HepG2 (cell line): ENCODE data around the gene DNAJB11. TPM values are rescaled to one million over a fixed set of nuclear protein-coding genes. Genes with fewer than 3 reads are reported as not detected.

ENCODE experiments used
- CBX2 ChIP-seq, 2 experiments: fragments of 200-600 bp in 1 of 2; sonication (generic); formaldehyde crosslinking in 1 of 2; IDR thresholded peaks; 2 replicates each; pipeline versions ENCODE4 v1.7.0 to v1.8.1; 2018 to 2022; ENCODE audit warnings: low read depth in 2 of 2, low read length in 1 of 2, mild to moderate bottlenecking in 1 of 2, missing genetic modification reagents in 1 of 2
- E2F1 ChIP-seq: sonication (generic); formaldehyde crosslinking; IDR thresholded peaks from 2 replicates; pipeline ENCODE4 v1.5.0; 2020; ENCODE audit warnings: missing genetic modification reagents
- GZF1 ChIP-seq: sonication (generic); formaldehyde crosslinking; IDR thresholded peaks from 2 replicates; pipeline ENCODE4 v1.5.1; 2020; ENCODE audit warnings: mild to moderate bottlenecking, missing genetic modification reagents
- PAXIP1 ChIP-seq: sonication (generic); formaldehyde crosslinking; conservative IDR thresholded peaks from 2 replicates; pipeline ENCODE4 v1.4.0; 2020; ENCODE audit warnings: mild to moderate bottlenecking, missing genetic modification reagents, moderate library complexity
- POLR2G ChIP-seq: fragments of 200-400 bp; formaldehyde crosslinking; IDR thresholded peaks from 2 replicates; pipeline ENCODE4 v1.6.1; 2018; ENCODE audit warnings: mild to moderate bottlenecking, low read depth, low read length, moderate library complexity
- RARA ChIP-seq: IDR thresholded peaks from 2 replicates; pipeline ENCODE4 v1.6.1; 2016; ENCODE audit warnings: missing genetic modification reagents, missing compliant biosample characterization
- SOX13 ChIP-seq, 3 experiments: fragments of 450-650 bp in 1 of 3; sonication (generic) in 1 of 3; formaldehyde crosslinking in 1 of 3; IDR thresholded peaks in 2 of 3; conservative IDR thresholded peaks in 1 of 3; 2 replicates each; pipeline versions ENCODE4 v1.5.0 to v1.6.1; 2016 to 2020; ENCODE audit warnings: antibody characterized with exemption in 1 of 3, mild to moderate bottlenecking in 1 of 3, missing compliant biosample characterization in 1 of 3, missing genetic modification reagents in 1 of 3, moderate library complexity in 1 of 3
- YEATS2 ChIP-seq: sonication (generic); formaldehyde crosslinking; IDR thresholded peaks from 2 replicates; pipeline ENCODE4 v1.4.0; 2020; ENCODE audit warnings: missing genetic modification reagents, borderline replicate concordance
- ZBTB46 ChIP-seq: sonication (generic); formaldehyde crosslinking; IDR thresholded peaks from 2 replicates; pipeline ENCODE4 v1.4.0; 2020; ENCODE audit warnings: mild to moderate bottlenecking, missing genetic modification reagents, borderline replicate concordance
- ZFP62 ChIP-seq: sonication (generic); formaldehyde crosslinking; IDR thresholded peaks from 2 replicates; pipeline ENCODE4 v1.4.0; 2020; ENCODE audit warnings: missing genetic modification reagents
- ZHX2 ChIP-seq, 2 experiments: sonication (generic) in 1 of 2; formaldehyde crosslinking in 1 of 2; IDR thresholded peaks; 2 replicates each; pipeline versions ENCODE4 v1.6.1 to v1.9.0; 2014 to 2022; ENCODE audit warnings: antibody characterized with exemption in 1 of 2, borderline replicate concordance in 1 of 2, inconsistent platforms in 1 of 2, low read depth in 1 of 2, missing genetic modification reagents in 1 of 2
- ZNF264 ChIP-seq: sonication (generic); formaldehyde crosslinking; IDR thresholded peaks from 2 replicates; pipeline ENCODE4 v1.4.0; 2020; ENCODE audit warnings: missing genetic modification reagents
- ZNF446 ChIP-seq: sonication (generic); formaldehyde crosslinking; IDR thresholded peaks from 2 replicates; pipeline ENCODE4 v1.5.0; 2020; ENCODE audit warnings: mild to moderate bottlenecking, missing genetic modification reagents
- ZNF597 ChIP-seq: sonication (generic); formaldehyde crosslinking; IDR thresholded peaks from 2 replicates; pipeline ENCODE4 v1.5.0; 2020; ENCODE audit warnings: missing genetic modification reagents
- polyA plus RNA-seq, 8 experiments: library from polyadenylated mRNA; depleted of rRNA in 3 of 8; stranded (reverse) in 7 of 8; unstranded in 1 of 8; fragments of >200 nt; fragmentation: Illumina TruSeq in 4 of 8; extraction: Trizol in 4 of 8; gene quantifications; 2 replicates each; pipeline versions ENCODE4 v1.2.1 to v1.2.3, GENCODE V29; 2011 to 2016; ENCODE audit warnings: low read depth in 4 of 8, missing spikeins in 1 of 8, mixed read lengths in 1 of 8; ENCODE audit not compliant: insufficient read depth in 1 of 8
- total RNA-seq, 5 experiments: library from RNA; depleted of rRNA; stranded (reverse); fragments of >200 nt; fragmentation: Illumina TruSeq; extraction: Trizol; gene quantifications; 2 replicates each; pipeline ENCODE4 v1.2.3, GENCODE V29; 2016; ENCODE audit warnings: low read depth in 1 of 5

The DNAJB11 gene
- total and polyA plus RNA-seq, 2 of the 13 experiments (the other 11 are each of a cell fraction or from before 2014, with no cell fraction given), result 41.0 to 132 TPM

- TF ChIP-seq ZHX2 (IDR thresholded peaks at IDR 0.05; ENCODE audit: low read depth) (no peak), ZHX2 (CRISPR knock-in tag; IDR thresholded peaks at IDR 0.05; ENCODE audit: borderline replicate concordance) (no peak), ZBTB46 (CRISPR knock-in tag) (no peak; the same call in 1 of the 2 replicates), ZNF264 (CRISPR knock-in tag) (0 out of 2 replicates have a peak, but pooled peaks have one; percentile 8), POLR2G (peak; percentile 58; the same call in 1 of the 2 replicates), ZNF597 (CRISPR knock-in tag) (no peak), E2F1 (no peak), ZFP62 (no peak), PAXIP1 (CRISPR knock-in tag) (no peak), RARA (CRISPR knock-in tag) (peak; percentile 3; the same call in 1 of the 2 replicates), CBX2 (IDR thresholded peaks at IDR 0.05; ENCODE audit: low read depth, low read length) (no peak), CBX2 (CRISPR knock-in tag; IDR thresholded peaks at IDR 0.05; ENCODE audit: low read depth) (no peak), SOX13 (IDR thresholded peaks at IDR 0.05) (no peak), SOX13 (CRISPR knock-in tag; conservative IDR thresholded peaks at IDR 0.05 in 1 of 2, IDR thresholded peaks at IDR 0.05 in 1 of 2) (no peak), GZF1 (no peak), ZNF446 (no peak), YEATS2 (CRISPR knock-in tag) (no peak)
These were observed 24.1 kb downstream of the DNAJB11 start (continued) for GRCh38 chr3:186594591-186595113.
